Activated T-helper 1 cell treated with anti-CD3 and anti-CD28 coated beads, Interleukin-2, amount 50 U/mL, for 16 hours (primary cell): ENCODE measurements around the gene ZNF792.
"Not testable (repeated sequence)": the region's sequence is repeated elsewhere in the genome, so short reads cannot be mapped to it uniquely, and the experiment has no call there.

Experiments
- DNase-seq, 2 donors: peaks; one replicate each; pipeline ENCODE4 v3.0.0-alpha.2; 2020; ENCODE audit warnings: low read depth in 1 of 2, low spot score in 1 of 2

ZNF792 gene

GRCh38 chr19:34963573-34964406 lies at the start of gene ZNF792:
Gene ZNF792, minus strand, starts transcription at chr19:34964229. Its CDS starts 567 bp downstream, at chr19:34963662.
- DNase-seq, result peak in 1 of 2 donors; percentile 19

- DNase-seq, result peak; percentile 65 to 68
Observed at GRCh38 chr19:35013041-35013819, 49.2 kb upstream of the ZNF792 start.

- no peak for DNase-seq
Observed at GRCh38 chr19:35011737-35012682, 48.0 kb upstream of the ZNF792 start.

GRCh38 chr19:35011091-35011689 lies 47.2 kb upstream of the ZNF792 start:
- no peak for DNase-seq

- no peak for DNase-seq
Observed at GRCh38 chr19:35009424-35010415, 45.7 kb upstream of the ZNF792 start.

- DNase-seq, result no peak
Observed at GRCh38 chr19:35008891-35009341, 44.9 kb upstream of the ZNF792 start.

GRCh38 chr19:35007427-35007826 lies 43.4 kb upstream of the ZNF792 start:
- not testable (repeated sequence) for DNase-seq

GRCh38 chr19:35006999-35007365 lies 43.0 kb upstream of the ZNF792 start:
- DNase-seq, result no peak

GRCh38 chr19:35006342-35006998 lies 42.4 kb upstream of the ZNF792 start:
- no peak for DNase-seq

- not testable (repeated sequence) for DNase-seq
Observed at GRCh38 chr19:35006007-35006341, 41.9 kb upstream of the ZNF792 start.

- no peak for DNase-seq
Observed at GRCh38 chr19:35005256-35005977, 41.4 kb upstream of the ZNF792 start.

- no peak for DNase-seq
Observed at GRCh38 chr19:35004517-35005255, 40.7 kb upstream of the ZNF792 start.

- DNase-seq, result no peak
Observed at GRCh38 chr19:35002037-35002535, 38.1 kb upstream of the ZNF792 start.

GRCh38 chr19:35000647-35001501 lies 36.8 kb upstream of the ZNF792 start:
- DNase-seq, result peak; percentile 24 to 39

- no peak for DNase-seq
Observed at GRCh38 chr19:35000338-35000646, 36.3 kb upstream of the ZNF792 start.

GRCh38 chr19:34999498-35000337 lies 35.7 kb upstream of the ZNF792 start, which contains the start of gene GRAMD1A:
Gene GRAMD1A, plus strand, starts transcription at chr19:35000323. Its CDS starts 156 bp downstream, at chr19:35000479.
- DNase-seq, result peak; percentile 47 to 62
